Measurements from ENCODE around the gene GMCL2.
"Not testable (repeated sequence)": the region's sequence is repeated elsewhere in the genome, so short reads cannot be mapped to it uniquely, and the experiment has no call there.

GMCL2 gene, protein sequence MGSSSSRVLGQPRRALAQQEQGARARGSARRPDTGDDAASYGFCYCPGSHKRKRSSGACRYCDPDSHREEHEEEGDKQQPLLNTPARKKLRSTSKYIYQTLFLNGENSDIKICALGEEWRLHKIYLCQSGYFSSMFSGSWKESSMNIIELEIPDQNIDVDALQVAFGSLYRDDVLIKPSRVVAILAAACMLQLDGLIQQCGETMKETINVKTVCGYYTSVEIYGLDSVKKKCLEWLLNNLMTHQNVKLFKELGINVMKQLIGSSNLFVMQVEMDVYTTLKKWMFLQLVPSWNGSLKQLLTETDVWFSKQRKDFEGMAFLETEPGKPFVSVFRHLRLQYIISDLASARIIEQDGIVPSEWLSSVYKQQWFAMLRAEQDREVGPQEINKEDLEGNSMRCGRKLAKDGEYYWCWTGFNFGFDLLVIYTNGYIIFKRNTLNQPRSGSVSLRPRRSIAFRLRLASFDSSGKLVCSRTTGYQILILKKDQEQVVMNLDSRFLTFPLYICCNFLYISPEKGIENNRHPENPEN

DNA sequence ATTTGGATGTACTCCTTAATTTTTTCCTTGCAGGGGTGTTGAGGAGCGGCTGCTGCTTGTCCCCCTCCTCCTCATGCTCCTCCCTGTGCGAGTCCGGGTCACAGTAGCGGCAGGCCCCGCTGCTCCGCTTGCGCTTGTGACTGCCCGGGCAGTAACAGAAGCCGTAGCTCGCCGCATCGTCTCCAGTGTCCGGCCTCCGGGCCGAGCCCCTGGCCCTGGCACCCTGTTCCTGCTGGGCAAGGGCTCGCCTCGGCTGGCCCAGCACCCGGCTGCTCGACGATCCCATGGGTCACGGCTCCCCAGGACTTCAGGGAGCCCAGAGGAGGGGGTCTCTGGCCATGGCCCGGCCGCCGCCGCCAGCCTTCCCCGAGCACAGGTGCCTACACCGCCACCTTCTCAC lies at the start of gene GMCL2:
Gene GMCL2, minus strand, starts transcription at position 358 of the 400 bp plus-strand sequence. Its CDS starts 72 bp downstream, at position 286.
- DNase-seq = no peak

DNA sequence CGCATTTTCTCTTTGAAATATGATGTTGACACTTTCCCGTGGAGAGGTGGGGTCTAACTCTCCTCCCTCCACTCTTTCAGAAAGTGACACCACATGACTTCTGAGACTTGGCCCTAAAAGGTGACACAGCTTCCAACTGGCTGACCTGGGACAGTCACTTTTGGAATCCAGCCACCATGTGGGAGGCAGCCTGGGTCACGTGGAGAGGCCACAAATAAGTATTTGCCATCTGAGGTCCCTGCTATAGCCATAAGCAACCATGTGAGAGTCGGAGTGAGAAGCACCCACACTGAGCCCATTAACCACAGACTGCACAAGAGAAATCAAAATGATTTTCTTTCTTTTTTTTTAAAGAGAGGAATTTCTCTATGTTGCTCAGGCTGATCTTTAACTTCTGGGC lies 49.5 kb upstream of the GMCL2 start:
- peak; percentile 63 for DNase-seq

DNA sequence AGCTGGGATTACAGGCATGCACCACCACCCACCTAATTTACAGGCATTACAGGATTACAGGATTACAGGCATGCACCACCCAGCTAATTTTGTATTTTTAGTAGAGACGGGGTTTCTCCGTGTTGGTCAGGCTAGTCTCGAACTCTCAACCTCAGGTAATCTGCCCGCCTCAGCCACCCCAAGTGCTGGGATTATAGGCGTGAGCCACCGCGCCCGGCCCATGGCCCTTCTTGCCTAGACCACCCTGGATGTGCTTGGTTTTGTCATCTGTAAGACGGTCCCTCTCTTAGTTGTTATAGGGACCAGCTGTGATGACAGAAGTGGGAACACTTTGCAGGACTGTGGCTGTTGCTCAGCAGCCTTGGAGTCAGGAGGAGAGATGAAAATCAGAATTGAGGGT lies 49.0 kb upstream of the GMCL2 start:
- no peak for DNase-seq

DNA sequence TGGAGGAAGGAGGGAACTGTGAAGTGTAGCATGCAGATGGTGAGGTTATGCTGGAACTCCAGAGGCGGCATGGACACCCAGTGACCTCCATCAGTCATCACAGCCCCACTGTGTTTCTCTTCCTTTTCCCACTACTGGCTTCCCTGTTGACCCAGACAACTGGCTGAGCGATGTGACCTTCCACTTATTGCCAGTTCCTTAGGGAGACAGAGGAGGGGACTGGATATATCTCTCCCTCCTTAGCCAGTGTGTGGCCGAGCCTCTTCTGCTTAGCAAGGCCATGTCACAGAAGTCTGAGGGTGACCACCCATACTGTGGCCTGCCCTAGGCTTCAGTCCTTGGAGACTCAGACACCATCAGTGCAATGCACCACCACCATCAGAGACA lies 48.4 kb upstream of the GMCL2 start:
- DNase-seq = no peak

DNA sequence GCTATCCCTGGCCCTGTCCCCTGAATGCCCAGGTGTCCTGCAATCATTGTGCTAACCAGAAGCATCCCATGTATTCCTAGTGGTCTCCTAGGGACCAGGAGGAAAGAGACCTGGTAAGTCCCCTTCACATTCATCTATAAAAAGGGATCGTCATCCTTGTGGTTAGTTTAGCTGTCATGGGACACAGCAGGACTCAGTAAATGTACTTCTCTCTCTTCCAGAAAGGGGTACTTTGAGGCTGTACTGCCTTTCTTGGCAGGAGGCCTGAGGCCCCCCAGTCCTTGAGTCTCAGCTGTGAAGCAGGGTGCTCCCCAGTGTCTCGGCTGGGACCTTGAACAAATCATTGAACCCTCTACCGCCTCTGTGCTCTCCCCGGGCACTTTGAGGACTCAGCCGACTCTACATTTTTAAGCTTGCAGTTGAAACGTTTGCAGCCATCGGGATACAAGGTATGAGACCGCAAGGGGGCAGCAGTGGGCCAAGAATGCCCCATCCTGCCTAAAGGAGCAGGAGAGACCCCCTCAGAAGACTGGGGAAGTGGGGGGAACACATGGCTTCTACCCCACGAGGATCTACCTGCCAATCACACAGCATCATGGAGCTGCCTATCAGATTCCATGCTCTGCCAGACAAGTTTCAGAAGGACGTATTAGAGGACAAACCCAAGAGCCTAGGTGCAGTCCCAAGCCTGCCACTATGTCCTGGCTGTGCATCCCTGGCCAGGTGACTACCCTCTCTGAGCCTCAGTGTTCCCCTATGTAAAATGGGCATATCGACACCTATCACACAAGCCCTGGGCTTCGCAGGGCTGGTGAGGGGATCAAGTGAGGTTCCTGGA lies 47.8 kb upstream of the GMCL2 start:
- DNase-seq = peak; percentile 81

DNA sequence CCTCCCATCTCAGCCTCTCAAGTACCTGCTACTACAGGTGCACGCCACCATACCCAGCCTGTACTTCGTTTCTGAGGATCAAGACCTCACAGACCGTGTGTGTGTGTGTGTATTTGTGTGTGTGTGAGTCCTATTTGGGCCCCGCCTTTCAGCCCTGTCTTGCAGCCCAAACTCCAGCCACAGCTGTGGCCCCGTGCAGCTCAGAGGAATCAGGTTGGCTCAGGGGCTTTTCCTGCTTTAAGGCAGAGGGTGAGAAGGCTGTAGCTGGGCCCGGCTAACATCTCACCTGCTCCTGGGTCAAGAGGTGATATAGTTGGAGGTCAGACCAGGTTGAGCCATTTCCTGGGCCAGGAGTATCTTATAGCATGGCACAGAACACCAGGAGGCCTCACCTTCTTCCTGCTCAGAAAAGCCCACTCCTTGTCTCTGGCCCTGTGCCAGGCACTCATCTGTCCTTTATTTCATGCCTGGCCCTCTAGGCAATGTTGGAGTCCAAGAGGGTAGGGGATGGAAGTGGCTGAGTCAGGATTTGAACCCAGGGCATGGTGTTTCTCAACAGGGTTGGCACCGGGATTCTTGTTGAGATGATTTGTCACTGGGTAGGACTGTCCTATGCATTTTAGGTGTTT lies 47.1 kb upstream of the GMCL2 start:
- no peak for DNase-seq

DNA sequence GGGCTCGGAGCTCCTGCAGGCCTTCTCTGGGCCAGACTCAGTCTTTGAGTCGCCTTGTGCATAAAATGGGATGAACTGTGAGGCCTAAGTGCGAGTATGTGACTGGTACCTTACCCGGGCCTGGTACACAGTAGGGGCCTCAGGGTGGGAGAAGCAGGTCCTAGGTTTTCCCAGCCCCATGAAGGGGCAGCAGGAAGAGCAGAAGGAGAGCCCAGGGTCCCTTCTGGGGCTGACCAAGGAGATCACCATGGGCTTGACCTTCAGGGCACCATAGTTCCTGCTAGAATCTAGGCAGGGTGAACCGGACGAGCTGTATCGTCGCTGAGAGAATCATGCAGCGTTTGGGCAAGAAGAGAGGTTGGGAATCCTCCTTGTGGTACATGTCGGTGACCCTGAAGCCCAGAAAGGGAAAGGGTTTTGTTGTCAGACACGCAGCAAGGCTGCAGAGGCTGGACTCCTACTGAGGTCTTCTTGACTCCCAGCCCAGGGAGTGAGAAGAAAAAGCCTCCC lies 45.8 kb upstream of the GMCL2 start:
- DNase-seq = no peak

DNA sequence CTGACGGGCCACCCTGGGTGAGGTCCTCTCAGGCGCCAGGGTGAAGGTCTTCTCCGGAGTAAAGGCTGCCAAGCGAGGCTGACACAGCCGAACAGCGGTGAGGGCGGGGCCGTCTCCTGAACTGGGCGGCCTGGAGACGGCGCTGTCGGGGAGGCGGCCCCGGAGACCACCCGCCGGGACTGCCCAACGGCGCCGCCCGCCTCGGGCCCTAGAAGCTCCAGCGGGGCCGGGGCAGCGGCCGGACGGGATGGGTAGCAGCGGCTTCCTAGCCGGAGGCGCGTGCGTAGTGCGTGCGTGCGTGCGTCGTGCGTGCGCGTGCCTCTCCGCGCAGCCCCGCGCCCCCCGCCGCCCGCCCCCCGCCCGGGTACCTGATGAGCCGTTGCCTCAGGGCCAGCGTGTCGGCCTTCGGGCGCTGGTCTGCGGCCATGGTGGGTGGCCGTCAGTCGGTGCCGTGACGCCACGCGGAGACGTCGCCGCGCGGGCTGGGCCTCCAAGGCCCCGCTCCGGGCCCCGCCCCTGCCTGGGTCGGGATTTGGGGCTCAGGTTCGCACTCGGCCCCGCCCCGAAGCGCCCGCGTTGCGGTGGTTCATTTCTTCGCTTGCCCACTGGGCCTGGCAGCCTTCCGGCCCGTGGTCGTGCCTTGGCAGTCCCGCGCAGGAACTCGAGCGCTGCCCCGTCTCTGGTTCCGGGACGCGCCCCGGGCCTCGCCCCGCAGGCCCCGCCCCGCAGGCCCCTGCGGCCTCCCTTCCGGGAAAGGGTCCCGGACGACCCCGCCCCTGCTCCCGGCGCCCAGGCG lies 45.2 kb upstream of the GMCL2 start, which contains the start of gene PHYKPL:
Gene PHYKPL, minus strand, starts transcription at position 679 of the 796 bp plus-strand sequence. Its CDS starts 252 bp downstream, at position 427.
- peak; percentile 76 for DNase-seq

DNA sequence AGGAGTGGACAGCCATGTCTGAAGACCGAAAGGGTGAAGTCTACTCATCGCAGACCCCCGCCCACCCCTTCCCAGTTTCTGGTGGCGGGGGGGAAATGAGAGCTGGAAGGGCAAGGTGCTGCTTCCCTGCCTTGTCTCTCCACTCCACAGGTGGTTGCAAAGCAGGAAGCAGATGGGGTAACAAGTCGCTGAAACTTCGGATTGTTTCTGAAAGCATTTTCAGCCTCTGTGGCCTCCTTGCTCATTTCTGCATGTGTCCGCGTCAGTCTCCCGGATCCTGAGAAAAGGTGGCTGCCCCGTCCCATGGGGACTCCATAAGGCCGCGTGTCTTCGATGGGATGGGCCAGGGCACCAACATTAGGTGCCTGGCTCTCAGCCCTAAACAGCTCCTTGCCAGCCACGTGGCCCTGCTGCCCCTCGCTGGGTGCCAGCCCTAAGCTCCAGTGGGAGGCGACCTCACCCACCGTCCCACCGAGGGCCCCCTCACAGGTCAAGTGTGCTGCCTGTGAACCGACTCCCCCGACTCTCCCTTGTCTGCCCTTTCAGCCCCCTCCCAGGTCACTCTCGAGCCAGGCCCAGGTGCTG lies 44.5 kb upstream of the GMCL2 start:
- no peak for DNase-seq

DNA sequence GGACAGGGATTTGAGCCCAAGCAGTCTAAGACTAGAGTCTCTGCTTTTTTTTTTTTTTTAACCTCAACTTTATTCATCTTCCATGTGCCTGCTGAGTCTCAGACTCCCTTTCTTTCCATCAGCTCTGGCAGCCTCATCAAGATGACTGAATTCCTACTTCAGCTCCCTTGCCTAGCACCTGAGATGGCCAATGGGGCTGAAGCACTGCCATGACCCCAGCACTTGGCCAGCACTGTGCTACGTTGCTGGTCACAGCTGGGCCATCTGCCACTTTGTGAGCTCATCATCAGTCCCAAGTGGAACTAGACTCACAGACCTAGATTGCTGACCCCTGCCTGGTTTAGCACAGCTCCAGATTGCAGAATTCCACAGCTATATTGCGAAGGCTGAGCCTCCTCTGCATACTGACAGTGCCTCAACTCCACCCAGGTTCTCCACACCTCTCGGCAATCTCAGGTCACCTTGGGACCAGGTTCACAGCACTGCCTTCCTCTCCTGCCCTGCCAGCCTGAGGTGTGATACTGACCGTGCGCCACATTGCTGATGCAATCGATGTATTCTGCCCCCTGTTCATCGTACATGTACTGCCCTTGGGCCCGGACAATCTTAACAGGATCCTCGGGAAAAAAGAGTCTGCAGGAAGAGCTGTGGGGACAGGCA lies 43.8 kb upstream of the GMCL2 start:
- no peak for DNase-seq

DNA sequence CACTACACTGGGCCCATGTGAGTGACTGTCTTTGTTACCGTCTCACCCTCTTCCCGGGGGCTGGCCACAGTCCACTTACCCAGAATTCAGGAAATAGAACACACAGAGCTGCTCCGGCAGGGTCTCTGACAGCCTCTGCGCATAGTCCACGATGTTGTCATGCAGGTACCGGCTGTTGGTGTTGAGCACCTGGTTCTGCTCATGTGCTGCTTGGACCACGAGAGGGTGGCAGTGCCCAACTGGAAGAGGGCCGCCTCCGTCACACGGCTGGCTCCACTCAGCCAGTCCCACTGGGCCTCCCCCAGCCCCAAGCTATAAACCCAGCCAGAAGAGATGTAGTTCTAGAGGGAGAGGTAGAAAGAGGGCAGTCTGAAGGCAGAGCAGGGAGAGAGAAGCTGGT lies 42.7 kb upstream of the GMCL2 start:
- no peak for DNase-seq

DNA sequence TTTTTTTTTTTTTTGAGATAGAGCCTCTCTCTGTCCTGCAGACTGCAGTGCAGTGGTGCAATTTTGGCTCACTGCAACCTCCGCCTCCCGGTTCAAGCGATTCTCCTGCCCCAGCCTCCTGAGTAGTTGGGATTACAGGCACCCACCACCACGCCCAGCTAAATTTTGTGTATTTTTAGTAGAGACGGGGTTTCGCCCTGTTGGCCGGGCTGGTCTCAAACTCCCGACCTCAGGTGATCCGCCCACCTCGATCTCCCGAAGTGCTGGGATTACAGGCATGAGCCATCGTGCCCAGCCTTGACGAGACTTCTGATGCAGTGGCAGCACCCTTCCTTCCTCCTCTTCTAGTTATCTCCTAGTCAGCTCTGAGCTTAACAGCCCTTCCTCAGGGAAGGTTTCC lies 41.9 kb upstream of the GMCL2 start:
- not testable (repeated sequence) for DNase-seq

DNA sequence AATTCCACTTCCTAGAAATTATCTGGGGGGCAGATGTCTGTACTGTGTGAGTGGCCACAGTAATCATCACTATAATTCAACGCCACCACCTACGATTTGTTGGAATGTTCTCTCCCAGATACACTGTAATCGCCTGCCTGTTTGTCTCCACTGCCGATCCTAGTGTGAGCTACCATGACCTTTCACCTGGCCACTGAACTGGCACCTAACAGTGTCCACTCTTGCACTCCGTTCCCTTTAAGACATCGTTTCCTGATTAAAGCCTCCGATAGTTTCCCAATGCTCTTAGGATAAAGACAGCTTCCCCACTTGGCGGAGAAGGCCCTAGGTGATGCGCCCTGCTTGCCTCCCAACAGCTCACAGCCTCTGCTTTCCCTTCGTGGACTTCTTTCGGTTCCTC lies 41.4 kb upstream of the GMCL2 start:
- DNase-seq = no peak

DNA sequence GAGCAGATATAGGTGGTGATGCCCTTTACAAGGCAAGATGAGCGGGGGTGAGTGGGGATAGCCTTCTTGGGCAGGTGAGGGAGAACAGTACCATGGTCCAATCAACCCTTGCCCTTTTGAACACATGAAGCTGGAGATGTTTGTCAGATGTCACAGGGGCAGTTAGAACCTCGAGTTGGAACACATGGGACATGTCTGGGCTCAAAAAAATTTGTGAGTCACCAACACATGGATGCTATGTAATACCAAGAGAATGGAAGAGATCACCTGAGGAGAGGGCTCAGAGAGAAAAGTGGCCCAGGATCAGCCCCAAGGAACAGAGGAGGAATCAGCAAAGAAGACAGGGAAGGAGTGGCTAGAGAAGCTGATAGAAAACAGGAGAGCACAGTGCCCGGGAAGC lies 40.8 kb upstream of the GMCL2 start:
- no peak for DNase-seq

DNA sequence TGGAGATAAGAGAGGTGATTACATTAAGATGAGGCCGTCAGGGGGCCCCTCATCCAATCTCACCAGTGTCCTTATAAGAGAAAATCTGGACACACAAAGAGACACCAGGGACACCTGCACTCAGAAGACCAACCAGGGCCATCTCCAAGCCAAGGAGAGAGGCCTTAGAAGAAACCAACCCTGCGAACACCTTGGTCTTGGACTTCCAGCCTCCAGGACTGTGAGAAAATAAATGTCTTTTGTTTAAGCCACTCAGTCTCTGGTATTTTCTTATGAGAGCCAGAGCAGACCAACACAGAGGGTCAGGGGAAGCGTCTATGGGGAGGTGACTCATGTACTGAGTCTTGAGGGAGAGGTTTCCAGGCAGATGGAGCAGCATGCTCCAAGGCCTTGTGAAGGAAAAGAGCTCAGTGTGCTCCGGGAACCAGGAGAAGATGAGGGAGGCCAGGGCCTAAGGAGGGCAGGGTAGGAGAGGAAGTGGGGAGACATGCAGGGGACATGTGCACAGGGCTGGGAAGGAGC lies 40.0 kb upstream of the GMCL2 start:
- DNase-seq = no peak

DNA sequence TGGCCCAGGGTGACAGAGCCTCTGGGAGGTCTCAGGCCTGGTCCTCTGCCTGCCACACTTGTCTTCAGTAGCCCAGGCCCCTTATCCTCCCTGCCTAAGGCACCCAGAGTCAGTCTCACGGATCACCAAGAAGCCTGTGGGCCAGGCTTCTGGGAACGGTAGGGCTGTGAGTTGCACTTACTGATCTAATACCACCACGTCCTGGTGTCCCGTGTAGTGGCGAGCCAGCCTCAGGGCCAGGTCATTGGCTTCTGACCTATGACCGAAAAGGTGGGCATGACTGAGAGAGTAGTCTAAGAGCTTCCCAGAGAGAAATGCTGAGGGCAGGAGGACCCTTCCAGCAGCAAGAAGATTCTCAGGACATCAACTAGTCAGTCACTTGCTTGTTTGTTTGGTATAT lies 38.0 kb upstream of the GMCL2 start:
- DNase-seq = no peak

DNA sequence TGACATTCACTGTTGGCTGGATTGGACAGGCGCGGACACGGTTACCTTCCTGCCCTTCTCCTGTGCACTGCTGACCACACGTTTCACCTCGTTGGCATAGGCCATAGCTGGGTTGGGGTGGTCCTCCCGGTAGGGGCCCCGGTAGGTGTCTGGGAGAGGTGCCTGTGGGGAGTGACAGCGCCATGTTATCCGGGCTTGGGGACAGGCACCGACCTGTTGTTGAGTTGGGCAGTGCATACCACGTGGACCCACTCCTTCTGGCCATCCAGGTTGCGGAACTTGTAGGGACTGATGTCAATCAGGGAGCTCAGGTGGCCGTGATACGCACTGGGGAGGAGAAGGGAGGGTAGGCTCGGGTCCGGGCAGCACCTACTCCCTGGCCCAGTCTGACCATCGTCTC lies 37.2 kb upstream of the GMCL2 start:
- no peak for DNase-seq

DNA sequence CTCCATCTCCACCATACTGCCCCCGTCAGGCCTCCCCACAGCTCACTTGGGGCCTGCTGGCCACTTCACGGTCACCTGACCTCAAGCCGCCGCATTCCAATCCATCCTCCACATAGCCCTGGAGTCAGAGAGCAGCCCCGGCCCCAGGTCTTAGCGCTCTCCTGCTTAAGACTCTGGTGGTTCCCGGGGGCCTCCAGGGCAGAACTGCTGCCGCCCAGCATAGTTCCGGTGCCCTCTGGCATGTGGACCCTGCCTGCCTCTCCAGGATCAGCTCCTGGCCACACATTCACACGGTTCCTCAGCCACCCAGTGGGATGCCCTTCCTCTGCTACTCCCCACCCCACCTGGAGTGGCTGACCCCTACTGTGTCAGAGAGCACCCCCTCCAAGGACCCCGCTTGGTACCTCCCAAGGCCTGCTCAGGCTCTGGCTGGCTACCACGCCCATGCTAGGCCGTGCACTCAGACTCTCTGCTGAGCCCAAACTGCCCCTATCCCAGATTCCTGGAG lies 36.7 kb upstream of the GMCL2 start:
- no peak for DNase-seq

DNA sequence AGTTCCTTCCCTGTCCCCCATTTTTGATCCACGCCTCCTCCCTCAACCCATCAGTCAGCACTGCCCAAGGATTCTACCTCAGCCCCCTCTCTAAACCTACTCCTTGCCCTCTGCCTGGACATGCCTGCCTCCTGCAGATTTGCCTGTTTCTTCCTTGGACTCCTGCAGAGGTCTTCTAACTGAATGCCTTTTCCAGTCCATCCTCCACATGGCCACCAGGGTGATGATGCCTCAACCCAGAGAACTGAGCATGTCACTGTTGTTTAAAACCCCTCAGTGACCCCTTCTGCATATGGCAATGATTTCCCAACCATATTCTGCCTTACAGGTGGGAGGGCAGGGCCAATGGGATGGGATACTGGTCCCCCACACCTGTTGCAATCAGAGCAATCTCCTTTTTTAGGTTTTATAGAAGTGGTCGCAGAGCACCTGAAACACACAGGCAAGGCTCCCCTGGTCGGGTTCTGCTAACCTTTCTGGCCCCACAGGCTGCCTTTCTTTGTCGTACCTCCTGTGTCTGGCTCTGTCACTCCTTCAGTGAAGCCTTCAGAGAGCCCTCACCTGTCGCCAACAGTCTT lies 36.1 kb upstream of the GMCL2 start:
- no peak for DNase-seq

DNA sequence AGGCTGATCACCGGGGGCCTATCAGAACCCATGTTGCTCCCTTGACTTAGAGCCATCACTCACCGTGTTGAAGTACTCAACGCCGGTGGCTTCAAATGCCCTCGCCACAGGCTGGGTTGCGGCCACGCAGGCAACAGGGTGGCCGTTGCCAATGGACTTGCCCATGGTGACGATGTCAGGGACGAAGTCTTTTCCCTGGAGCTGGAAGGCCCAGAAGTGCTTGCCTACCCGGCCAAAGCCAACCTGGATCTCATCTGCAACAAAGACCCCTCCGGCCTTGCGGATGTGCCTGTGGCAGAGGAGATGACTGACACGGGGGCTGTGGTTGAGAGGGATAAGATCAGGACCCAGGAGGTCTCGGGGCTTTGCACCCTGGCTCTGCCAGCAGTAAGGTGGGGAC lies 35.1 kb upstream of the GMCL2 start:
- no peak for DNase-seq

Data from hematopoietic multipotent progenitor cell treated with erythropoietin and hydrocortisone succinate and interleukin-3 and kit ligand, for 8 days (in vitro differentiated cells).